GM21515 (cell line): ENCODE results near the gene CGGBP1.
A peak's percentile ranks its signal among the peaks of the same experiment; 100 is the strongest.

ENCODE experiments used
- ATAC-seq: cut with Tn5 transposase; IDR thresholded peaks from one replicate; pipeline ENCODE4 v1.9.1; 2021; ENCODE audit not compliant: unreplicated experiment

Gene CGGBP1, protein sequence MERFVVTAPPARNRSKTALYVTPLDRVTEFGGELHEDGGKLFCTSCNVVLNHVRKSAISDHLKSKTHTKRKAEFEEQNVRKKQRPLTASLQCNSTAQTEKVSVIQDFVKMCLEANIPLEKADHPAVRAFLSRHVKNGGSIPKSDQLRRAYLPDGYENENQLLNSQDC

DNA sequence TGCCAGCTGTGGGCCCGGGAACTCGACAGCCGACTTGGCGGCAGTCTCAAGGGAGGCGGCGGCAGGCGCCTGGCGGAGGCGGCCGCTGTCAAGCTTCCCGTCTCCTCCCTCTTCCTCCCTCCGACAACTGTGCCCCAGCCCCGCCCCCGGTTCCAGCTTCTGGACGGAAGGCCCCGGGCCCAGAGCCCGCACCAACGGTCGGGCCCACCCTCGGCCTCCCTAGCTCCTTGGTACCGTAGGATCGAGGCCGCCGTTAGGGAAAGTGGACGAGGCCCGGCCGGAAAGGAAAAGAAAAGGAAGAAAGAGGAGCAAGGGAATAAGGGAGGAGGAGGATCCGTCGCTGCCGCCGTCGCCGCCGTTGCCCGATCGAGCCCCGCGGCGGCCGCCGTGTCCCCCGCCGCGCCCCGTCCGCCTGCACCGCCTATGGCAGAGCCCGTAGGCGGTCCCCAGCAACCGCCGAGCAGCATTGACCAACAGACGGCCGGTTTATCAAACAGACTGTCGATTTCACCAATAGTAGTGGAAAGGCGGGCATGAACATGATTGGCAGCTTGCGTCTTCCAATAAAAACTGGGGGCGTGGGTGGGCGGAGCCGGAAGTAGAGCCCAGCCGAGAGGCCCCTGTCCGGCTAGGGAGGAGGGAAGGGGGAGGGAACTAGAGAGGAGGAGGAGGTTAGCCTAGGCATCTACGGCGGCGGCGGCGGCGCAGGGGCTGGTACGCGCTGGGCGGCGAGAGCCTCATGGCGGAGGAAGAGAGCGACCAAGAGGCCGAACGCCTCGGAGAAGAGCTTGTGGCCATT is at the start of gene CGGBP1, which contains the start of gene ZNF654:
CGGBP1 (minus strand) TSS at position 425 of the 799 bp plus-strand sequence. CDS start 3,029 bp downstream, outside the sequence.
ZNF654 (plus strand) TSS at position 675 of the 799 bp plus-strand sequence; CDS start at position 740, 65 bp downstream.
- peak; percentile 93 for ATAC-seq

DNA sequence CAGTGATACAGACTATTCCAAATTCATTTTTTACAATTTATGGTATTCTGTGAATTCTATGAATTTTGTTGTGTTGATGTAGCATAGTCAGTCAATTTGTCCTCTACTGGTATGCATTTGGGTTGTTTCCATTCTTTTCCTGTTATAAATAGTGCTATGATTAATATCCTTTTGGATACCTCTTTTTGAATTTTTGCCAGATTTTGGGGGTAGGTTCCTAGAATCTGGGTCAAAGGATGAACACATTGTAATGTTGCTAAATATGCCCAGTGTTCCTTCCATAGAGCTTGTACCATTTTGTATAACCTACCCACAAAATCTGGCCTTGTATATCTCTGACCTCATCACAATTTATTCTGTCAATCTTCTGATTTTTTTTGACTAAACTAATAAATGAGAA is 46.5 kb upstream of the CGGBP1 start:
- ATAC-seq, result no peak

DNA sequence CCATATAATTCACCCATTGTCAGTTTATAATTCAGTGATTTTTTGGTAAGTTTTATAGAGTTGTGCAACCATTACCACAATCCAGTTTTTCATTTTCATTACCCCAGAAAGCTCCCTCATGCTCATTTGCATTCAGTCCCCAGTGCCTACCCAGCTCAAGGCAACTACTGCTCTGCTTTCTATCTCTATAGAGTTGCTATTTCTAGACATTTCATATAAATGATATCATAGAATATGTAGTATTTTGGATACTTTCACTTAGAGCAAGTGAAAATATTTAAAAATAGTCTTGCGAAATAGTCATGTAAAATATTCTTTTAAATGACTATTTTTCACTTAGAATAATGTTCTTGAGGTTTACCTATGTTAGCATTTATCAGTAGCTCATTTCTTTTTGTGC is 42.3 kb upstream of the CGGBP1 start:
- peak; percentile 85 for ATAC-seq

DNA sequence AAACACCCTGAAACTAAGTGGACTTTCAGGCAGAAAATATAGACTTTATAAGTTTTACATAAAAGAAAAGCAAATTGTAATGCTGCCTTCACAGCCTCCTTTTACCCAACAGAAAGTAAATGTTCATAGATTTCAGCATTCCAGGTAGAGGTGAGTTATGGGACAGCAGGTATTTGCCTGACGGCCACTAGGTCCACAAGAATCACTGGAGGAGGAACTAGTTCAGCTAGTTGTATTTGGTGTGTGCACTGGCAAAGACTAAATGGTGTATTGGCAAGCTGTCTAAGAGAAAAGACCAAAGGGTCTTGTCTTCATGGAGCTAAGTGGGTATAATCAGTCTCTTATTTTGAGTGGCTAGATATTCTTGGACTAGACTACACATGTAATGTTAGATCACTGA is 34.5 kb upstream of the CGGBP1 start:
- ATAC-seq, result no peak

DNA sequence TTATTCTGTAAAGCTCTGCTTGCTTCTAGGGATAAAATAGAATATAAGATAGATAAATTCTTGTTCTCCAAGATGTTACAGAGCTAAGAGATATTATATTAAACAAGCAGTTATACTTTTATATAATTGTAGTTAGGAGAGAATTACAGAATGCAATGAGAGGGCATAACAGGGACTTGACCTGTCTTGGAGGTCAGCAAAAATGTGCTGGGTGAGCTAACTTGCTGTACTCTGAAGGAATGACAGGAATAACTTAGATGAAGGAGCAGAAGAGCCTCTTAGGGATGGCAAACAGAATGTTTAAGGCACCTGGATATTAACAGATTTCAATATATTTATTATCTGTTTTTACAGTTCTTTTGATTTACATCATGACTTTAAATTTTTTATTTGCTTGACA is 33.5 kb upstream of the CGGBP1 start:
- ATAC-seq, result no peak

DNA sequence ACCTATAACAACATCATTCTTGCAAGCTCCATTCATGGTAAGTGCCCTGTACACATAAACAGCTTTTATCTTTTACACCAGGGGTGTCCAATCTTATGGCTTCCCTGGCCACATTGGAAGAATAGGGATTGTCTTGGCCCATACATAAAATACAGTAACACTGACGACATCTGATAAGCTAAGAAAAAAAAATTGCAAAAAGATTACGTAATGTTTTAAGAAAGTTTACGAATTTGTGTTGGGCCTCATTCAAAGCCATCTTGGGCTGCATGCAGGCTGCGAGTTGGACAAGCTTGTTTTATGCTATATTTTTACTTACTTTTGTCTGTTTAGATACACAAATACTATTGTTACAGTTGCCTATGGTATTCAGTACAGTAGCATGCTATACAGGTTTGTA is 31.9 kb upstream of the CGGBP1 start:
- ATAC-seq, result no peak

DNA sequence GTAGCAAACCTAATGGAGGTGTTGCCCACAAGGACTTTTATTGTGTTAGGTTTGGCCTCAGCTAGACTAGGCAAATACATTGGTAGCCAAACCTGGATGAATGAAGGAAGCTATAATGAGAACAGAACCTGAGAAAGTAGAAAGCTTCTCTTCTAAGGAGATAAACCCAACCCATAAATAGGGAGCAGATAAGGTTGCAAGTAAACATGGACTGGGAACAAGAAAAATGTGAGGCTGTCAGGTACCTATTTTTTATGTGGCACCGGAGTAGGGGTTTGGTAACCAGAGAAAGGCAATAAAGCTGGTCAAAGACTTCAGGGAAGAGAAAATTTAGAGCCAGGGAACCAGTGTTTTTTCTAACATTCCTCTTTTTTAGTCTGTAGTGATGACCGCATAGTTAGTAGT is 25.3 kb upstream of the CGGBP1 start:
- ATAC-seq, result no peak

DNA sequence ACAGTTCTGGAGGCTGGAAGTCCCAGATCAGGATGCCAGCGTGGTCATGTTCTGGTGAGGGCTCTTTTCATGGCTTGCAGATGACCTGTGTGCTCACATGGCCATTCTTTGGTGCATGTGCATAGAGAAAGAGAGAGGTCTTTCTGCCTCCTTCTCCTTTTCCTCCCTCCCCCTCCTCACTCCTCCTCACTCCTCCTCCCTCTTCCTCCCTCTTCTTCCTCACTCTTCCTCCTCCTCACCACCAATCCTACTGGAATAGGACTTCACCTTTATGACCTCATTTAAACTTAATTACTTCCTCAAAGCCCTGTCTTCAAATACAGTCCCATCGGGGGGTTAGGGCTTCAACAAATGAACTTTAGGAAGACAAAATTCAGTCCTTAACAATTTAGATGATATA is 24.0 kb upstream of the CGGBP1 start:
- ATAC-seq, result no peak

DNA sequence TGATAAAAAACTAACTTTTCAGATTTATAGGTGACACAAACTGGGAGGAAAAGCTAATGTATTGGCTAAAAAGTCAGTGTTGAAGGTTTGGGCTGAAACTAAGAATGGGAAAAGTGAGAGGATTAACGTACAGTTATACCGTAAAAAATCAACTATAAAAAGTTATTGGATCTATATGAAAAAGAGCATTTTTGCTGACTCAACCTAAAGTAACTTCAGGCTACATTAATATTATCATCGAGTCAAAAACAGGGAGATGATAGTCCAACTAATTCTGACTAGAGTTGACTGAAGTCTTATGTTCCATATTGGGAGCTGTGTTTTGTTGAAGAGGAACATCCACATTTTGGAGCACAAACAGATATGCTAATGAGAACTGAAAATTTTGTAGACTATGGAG is 20.1 kb upstream of the CGGBP1 start:
- ATAC-seq, result no peak

DNA sequence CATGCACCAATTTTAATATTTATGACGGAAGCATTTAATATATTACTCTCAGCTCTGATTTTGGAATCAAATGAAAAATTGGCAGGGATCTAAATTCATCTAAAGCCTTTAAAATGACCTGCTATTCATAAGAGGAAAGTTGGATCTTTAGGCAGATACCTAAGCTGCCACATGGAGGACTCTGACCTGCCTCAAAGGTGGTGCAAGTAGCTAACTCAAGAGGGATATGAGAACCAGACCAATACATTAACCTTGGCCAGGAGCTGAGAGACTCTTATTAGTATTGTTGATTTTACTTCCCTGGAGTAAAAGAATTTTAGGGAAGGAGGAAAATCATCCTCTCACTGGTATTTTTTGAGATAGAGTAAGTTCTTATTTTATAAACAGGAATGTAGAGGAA is 17.9 kb upstream of the CGGBP1 start:
- no peak for ATAC-seq

DNA sequence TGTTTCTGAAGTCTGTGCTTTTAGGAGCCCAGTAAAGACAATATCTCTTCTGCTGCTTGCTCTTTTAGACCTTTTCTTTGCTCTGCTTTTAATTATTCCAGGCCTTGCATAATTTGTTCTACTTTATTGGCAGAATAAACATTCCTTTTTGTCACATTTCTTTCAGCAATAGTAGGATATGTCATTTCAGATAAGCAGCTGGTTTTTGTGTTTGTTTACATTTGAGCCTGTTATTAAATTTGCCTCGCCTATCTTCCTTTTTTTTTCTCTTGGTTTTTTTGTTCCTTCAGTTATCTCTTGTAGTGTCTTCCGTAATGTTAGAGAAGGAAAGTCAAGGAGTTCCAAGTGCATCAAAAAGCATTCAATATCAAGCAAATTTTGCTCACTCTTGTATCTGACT is 16.7 kb upstream of the CGGBP1 start:
- no peak for ATAC-seq

DNA sequence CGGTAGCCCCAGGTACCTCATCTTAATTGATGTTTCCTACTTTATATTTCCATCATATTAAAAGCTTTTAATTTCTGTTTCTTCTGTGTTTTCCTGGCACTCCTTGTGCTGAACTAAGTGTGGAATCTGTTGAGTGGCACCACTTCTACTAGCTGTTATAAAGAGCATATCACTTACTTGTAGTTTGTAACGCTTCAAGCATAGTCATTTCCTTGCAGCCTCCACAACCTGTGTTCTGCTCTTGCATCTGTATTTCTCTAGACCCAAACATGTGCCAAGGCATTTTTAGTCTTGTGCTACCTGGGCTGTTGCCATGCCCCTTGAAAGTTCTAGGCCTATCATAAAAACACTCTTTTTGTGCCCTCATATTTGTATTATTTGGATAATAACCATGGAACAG is 16.3 kb upstream of the CGGBP1 start:
- no peak for ATAC-seq

DNA sequence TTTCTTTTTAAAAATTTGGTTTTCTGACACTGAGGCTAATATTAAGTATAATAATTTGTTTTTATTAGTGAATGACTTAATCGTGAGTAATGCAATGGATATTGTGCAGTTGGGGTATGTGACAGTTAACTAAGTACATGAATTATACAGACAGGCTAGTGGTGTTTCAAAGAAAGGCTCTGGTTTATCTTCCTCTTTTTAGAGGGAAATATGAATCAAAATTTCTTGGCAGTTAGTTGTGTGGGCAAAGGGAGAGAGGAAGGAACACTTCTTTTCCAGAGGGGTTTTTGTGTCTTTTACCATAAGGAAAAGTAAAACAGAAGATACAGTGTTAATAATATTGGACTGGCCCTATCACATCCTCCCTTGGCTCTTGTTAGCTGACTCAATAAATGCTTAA is 2.9 kb upstream of the CGGBP1 start:
- no peak for ATAC-seq

DNA sequence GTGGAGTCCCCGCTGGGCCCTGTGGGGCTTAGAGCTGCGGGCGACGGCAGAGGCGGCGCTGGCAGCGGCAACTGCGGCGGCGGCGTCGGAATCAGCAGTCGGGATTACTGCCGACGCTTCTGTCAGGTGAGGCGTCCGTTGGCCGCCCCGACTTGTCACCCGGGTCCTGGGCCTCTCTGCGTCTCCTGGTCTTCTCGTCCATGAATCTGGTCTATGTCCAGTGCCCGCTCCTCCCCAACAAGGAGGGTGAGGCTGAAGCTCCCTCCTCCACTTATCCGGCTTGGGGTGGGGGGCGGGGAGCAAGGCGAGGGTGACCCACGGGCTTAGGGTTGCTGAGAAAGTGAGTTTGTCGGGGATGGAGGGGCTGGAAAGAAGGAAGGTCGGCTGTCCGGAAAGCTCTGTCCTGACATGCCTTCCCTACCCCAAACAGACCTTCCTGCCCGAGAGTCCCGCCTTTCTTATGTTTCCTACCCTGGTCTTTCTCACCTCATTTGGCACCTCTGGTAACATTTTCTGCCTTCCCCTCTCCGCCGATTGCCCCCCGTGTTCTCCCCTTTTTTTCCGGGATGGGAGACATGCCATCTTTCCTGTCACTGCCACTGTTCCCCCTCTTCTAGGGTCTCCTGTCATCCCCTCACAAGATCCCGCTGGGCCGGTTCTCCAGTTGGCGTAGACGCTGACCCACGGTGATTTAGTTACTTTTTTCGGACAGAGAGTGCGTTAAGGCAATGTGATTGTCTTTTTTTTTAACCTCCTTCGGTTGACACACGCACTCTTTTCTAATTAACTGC is 770 bp upstream of the CGGBP1 start:
- ATAC-seq, result peak; percentile 7

DNA sequence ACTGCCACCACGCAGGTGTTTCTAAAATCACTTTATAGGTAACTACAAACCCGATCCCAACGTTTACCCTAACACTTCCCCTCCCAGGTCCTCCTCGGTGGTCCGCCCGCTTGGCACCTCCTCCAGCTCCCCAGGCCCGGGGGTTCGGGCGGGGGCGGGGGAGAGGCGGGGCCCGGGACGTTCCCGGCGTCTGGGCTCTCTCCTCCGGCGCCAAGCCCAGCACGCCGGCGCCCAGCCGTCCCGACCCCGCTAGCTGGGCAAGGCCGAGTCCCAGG is 562 bp downstream of the CGGBP1 start:
- ATAC-seq, result no peak

DNA sequence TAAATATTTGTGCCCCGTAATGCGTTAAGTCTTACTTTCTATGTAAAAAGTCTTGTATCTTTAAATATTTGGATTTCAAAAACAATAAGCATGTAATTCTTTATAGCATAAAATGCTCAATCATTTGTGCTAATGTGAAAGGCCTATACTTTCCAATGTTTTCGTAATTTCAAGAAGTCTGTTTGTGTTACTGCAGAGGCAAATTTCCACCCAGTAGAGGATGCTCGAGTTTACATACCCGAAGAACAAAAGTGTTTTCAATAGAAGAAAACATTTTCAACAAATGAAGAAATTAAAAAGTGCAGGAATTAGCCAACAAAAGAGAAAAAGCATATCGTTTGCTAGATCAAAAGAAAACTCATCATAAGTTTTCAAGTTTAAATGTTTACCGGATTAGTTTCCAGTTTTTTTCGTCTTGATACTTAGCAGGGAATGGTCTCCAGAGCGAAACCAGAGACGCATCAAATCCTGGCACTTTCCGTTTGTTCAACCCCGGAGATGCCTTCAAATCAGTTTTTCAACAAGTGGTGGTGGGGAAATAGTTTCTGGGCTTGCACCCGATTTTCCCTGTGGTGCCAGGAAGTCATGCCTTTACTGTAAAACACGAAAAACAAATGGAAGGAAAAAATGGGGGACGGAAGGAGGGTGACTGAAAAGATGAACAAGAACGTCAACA is 1.0 kb downstream of the CGGBP1 start:
- no peak for ATAC-seq

DNA sequence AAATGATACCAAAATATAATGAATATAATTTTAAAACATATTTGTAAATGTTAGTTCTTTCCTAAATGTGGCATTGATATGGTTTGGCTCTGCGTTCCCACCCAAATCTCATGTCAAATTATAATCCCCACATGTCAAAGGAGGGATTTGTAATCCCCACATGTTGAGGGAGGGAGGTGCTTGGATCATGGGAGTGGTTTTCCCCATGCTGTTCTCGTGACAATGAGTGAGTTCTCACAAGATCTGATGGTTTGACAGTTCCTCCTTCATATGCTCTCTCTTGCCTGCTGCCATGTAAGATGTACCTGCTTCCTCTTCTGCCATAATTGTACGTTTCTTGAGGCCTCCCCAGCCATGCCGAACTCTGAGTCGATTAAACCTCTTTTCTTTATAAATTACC is 12.0 kb downstream of the CGGBP1 start:
- no peak for ATAC-seq

DNA sequence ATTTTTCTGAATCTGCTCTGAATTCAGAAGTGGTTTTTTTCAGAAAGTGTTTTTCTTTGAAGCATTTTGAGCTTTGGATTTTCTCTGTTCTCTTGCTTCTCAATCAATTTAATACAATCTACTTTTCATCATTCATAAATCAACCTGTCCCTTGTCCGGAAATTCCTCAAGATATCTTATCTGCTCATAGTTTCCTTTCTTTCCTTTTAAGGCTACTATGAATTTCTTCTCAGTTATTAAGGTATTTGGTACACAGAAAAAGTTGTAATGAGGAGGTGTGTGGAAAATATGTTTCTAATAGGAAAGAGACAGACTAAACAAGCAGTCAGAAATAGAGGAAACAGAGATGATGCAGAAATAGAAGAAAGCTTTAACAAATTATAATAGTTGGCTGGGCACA is 14.4 kb downstream of the CGGBP1 start:
- no peak for ATAC-seq

DNA sequence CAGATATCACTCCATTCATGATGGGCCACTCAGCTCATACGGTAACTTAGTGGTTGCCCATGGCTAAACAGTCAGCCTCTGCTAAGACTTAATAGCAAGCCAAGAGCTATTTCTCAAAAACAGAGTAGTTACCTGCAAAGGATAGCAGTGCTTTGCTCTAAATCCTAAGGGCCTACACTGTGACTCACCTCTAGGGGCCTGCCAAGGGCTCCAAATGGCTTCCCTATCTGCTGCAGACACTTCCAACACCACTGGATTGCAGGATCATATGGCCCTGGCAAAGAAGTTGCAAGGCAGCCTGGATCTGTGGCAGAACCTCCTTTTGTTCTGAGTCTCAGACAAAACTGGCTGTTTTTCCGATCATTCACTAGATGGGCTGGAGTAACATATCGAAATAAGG is 17.8 kb downstream of the CGGBP1 start:
- no peak for ATAC-seq

DNA sequence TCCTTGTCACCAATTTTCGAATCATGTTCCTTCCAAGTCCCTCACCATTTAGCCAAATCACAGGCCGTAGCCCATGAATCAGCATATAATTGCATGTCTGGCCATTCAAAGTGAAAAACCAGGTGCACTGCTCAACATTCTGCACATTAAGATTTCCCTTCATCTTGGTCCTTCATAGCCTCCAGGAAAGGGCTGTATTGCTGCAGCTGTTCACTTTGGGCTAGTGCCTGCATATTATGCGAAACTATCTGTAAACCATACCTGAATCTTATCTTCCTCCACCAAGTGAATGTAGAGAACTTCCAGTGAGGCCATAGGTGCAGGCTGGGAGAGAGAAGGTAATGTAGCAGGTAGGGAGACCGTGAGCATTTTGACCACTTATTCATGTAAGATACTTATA is 18.3 kb downstream of the CGGBP1 start:
- no peak for ATAC-seq

DNA sequence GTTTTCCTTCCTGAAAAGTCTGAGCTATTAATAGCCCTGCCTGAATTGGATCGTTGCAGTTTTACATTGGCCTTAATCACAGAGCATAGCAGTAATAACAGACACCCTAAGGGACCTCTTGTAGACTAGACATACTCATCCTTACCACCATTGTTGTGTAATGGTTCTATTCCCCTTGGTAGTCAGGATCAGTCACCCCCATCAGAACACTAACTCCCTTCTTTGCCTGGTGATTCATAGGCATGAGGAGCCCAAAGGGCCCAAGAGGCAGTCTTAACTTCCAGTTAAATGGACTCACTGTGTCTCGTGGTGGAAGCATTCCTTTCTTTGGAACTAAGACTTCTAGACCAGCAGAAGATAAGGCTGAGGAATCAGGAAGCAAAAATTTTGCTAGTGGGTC is 20.2 kb downstream of the CGGBP1 start:
- ATAC-seq, result no peak

DNA sequence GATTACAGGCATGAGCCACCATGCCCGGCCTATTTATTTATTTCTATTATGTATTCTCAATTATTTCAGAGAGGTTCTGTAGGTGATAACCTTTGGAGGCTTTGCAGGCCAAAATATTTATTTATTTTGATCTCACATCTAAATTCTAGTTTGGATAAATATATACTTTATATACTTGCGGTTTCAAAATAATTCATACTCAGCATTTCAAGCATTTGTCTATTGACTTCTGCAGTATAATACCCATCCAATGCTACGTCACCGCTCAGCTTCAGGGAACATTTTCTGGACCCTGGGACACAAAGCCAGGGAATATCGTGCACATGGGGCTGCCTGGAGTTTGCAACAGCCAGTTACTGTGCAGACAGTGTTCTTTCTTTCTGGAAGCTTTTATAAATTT is 22.6 kb downstream of the CGGBP1 start:
- ATAC-seq, result no peak
